Stimulated activated naive CD8-positive, alpha-beta T cell treated with anti-CD3 and anti-CD28 coated beads, Interleukin-15, Interleukin-2, amounts not matched to agents 100 ng/mL and 50 ng/mL, for 24 hours (primary cell): Measurements from ENCODE around the gene HBP1.
"Not testable (repeated sequence)": the region's sequence is repeated elsewhere in the genome, so short reads cannot be mapped to it uniquely, and the experiment has no call there.

Experiments
- H3K27ac Mint-ChIP-seq: one replicate; pipeline ENCODE4 v1.8.0; 2021; ENCODE audit warnings: mild to moderate bottlenecking, mixed read lengths
- H3K27me3 Mint-ChIP-seq: one replicate; pipeline ENCODE4 v1.8.0; 2021; ENCODE audit warnings: mixed read lengths
- H3K36me3 Mint-ChIP-seq: one replicate; pipeline ENCODE4 v1.8.0; 2021; ENCODE audit warnings: low read depth, mixed read lengths
- H3K4me1 Mint-ChIP-seq: one replicate; pipeline ENCODE4 v1.8.0; 2021; ENCODE audit warnings: low read depth, mixed read lengths
- H3K4me3 Mint-ChIP-seq: one replicate; pipeline ENCODE4 v1.8.0; 2021; ENCODE audit warnings: mild to moderate bottlenecking, mixed read lengths
- H3K9me3 Mint-ChIP-seq: one replicate; pipeline ENCODE4 v1.8.0; 2021; ENCODE audit warnings: mixed read lengths

The HBP1 gene

GRCh38 chr7:107147464-107148393 is 21.1 kb upstream of the HBP1 start:
- Mint-ChIP-seq H3K9me3 (no peaks in the 10 kb centered on the region), H3K27me3 (no peaks in the 10 kb centered on the region), H3K36me3 (no peaks in the 10 kb centered on the region), H3K4me3 (no peak overlapping the region), H3K27ac (no peak overlapping the region), H3K4me1 (peaks cover 8% of the 10 kb centered on the region)

GRCh38 chr7:107148721-107149120 is 20.1 kb upstream of the HBP1 start:
- Mint-ChIP-seq H3K4me1 (peaks cover 8% of the 10 kb centered on the region), H3K36me3 (no peaks in the 10 kb centered on the region), H3K27me3 (no peaks in the 10 kb centered on the region), H3K4me3 (no peak overlapping the region), H3K9me3 (no peaks in the 10 kb centered on the region), H3K27ac (no peak overlapping the region)

- H3K27me3 Mint-ChIP-seq: no peaks in the 10 kb centered on the region
- no peak overlapping the region for H3K27ac Mint-ChIP-seq
- H3K4me1 Mint-ChIP-seq: peaks cover 8% of the 10 kb centered on the region
- no peaks in the 10 kb centered on the region for H3K9me3 Mint-ChIP-seq
- H3K36me3 Mint-ChIP-seq: no peaks in the 10 kb centered on the region
- no peak overlapping the region for H3K4me3 Mint-ChIP-seq
Measured at GRCh38 chr7:107149863-107150262, 18.9 kb upstream of the HBP1 start.

DNA sequence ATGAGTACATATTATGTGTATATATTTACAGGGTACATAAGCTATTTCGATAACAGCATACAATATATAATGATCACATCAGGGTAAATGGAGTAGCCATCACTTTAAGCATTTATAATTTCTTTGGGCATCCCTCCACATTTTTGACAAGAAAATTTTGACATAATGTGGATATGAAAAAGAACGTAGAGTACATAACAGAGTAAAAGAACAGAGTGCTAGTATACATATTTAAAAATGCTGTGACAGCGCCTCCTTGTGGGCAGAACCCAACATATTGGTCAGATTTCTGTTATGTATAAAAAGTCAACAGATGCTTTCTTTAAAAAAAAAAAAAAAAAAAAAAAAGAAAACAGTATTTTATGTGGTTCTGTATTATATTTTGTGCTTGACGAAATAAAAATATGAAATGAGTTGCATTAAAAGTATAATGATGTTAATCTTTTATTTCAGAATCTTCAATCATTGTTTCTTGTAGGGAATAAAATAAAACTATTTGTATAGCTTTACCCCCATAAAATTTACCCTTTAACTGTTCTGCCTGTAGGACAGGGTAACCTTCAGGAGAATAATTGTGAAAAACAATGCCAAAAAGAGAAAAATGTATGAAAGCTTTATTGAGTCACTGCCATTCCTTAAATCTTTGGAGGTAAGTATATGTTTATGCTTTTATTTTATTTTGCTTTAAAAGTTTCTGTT is 18.3 kb upstream of the HBP1 start:
- H3K27me3 Mint-ChIP-seq: no peaks in the 10 kb centered on the region
- H3K4me3 Mint-ChIP-seq: no peak overlapping the region
- no peaks in the 10 kb centered on the region for H3K9me3 Mint-ChIP-seq
- H3K27ac Mint-ChIP-seq: no peak overlapping the region
- H3K36me3 Mint-ChIP-seq: no peaks in the 10 kb centered on the region
- peaks cover 8% of the 10 kb centered on the region for H3K4me1 Mint-ChIP-seq

- no peak overlapping the region for H3K27ac Mint-ChIP-seq
- no peak overlapping the region for H3K4me3 Mint-ChIP-seq
- no peaks in the 10 kb centered on the region for H3K36me3 Mint-ChIP-seq
- H3K4me1 Mint-ChIP-seq: peaks cover 8% of the 10 kb centered on the region
- H3K27me3 Mint-ChIP-seq: no peaks in the 10 kb centered on the region
- no peaks in the 10 kb centered on the region for H3K9me3 Mint-ChIP-seq
Measured at GRCh38 chr7:107151538-107151937, 17.3 kb upstream of the HBP1 start.

- no peak overlapping the region for H3K4me3 Mint-ChIP-seq
- H3K9me3 Mint-ChIP-seq: no peaks in the 10 kb centered on the region
- H3K4me1 Mint-ChIP-seq: peaks cover 8% of the 10 kb centered on the region
- H3K27ac Mint-ChIP-seq: no peak overlapping the region
- no peaks in the 10 kb centered on the region for H3K27me3 Mint-ChIP-seq
- H3K36me3 Mint-ChIP-seq: no peaks in the 10 kb centered on the region
Measured at GRCh38 chr7:107152011-107152410, 16.8 kb upstream of the HBP1 start.

GRCh38 chr7:107154826-107155225 is 14.0 kb upstream of the HBP1 start:
- Mint-ChIP-seq H3K4me3 (no peak overlapping the region), H3K36me3 (no peaks in the 10 kb centered on the region), H3K4me1 (no peaks in the 10 kb centered on the region), H3K27me3 (no peaks in the 10 kb centered on the region), H3K9me3 (no peaks in the 10 kb centered on the region), H3K27ac (no peak overlapping the region)

DNA sequence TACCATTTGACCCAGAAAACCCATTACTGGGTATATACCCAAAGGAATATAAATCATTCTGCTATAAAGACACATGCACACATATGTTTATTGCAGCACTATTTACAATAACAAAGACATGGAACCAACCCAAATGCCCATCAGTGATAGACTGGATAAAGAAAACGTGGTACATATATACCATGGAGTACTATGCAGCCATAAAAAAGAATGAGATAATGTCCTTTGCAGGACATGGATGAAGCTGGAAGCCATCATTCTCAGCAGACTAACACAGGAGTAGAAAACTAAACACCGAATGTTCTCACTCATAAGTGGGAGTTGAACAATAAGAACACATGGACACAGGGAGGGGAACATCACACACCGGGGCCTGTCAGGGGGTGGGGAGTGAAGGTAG is 13.1 kb upstream of the HBP1 start:
- H3K27me3 Mint-ChIP-seq, H3K9me3 Mint-ChIP-seq, H3K36me3 Mint-ChIP-seq, H3K4me1 Mint-ChIP-seq, H3K27ac Mint-ChIP-seq, H3K4me3 Mint-ChIP-seq: not testable (repeated sequence)

DNA sequence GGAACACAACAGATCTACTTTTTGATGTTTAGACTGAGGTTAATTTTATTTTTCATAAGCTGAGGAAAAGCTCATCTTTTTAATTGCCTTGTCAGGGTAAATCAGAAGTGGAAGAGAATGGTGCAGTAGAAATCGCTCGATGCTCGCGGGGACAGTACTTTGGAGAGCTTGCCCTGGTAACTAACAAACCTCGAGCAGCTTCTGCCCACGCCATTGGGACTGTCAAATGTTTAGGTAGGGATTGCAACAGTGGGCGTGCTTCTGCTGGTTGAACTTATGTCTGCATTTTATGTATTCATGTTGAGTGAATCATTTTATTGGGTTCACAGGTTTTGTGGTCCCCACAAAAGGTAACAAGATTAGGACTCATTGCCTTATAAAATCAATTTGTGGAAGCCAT is 11.7 kb upstream of the HBP1 start:
- H3K27me3 Mint-ChIP-seq: no peaks in the 10 kb centered on the region
- no peaks in the 10 kb centered on the region for H3K36me3 Mint-ChIP-seq
- H3K4me3 Mint-ChIP-seq: no peak overlapping the region
- H3K27ac Mint-ChIP-seq: no peak overlapping the region
- H3K4me1 Mint-ChIP-seq: no peaks in the 10 kb centered on the region
- no peaks in the 10 kb centered on the region for H3K9me3 Mint-ChIP-seq

DNA sequence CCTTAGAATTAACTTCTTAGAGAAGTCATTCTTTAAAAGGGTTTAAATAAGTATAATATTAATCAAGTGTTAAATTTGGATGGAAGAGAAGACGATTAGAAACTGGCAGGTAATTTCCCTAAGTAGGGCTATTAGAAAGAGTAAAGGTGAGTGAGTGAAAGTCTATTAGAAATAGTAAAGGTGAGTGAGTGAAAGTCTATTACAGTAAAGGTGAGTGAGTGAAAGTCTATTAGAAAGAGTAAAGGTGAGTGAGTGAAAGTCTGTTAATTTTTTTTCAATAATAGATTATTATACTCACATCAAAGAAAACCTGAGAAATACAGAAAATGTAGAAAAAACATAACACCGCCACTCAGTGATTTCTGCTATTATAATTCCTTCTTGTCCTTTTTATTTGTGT is 10.8 kb upstream of the HBP1 start:
- Mint-ChIP-seq H3K4me3 (no peak overlapping the region), H3K36me3 (no peaks in the 10 kb centered on the region), H3K9me3 (no peaks in the 10 kb centered on the region), H3K27me3 (no peaks in the 10 kb centered on the region), H3K27ac (no peak overlapping the region), H3K4me1 (no peaks in the 10 kb centered on the region)

DNA sequence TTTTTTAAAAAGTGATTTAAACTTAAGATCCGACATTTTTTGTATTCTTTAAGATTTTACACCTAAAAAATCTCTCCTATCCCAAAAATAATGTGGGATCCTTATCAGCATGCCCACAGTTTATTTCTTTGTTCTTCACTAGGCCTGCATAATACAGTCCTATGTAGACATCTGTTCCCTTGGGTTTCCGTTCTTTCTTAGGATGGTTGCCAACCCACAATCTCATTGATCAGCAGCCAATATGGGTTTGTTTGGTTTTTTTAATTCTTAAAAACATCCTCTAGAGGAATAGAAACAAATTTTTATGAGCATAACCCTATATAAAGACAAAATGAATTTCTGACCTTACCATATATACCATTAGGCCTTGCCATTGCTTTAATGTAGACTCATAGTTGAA is 8.4 kb upstream of the HBP1 start:
- Mint-ChIP-seq H3K4me1 (no peaks in the 10 kb centered on the region), H3K9me3 (no peaks in the 10 kb centered on the region), H3K27ac (no peak overlapping the region), H3K36me3 (no peaks in the 10 kb centered on the region), H3K27me3 (peaks cover 3% of the 10 kb centered on the region), H3K4me3 (no peak overlapping the region)

- Mint-ChIP-seq H3K27me3 (peaks cover 3% of the 10 kb centered on the region), H3K27ac (no peak overlapping the region), H3K36me3 (no peaks in the 10 kb centered on the region), H3K4me3 (no peak overlapping the region), H3K4me1 (peaks cover 3% of the 10 kb centered on the region), H3K9me3 (no peaks in the 10 kb centered on the region)
Measured at GRCh38 chr7:107161415-107161814, 7.4 kb upstream of the HBP1 start.

- Mint-ChIP-seq H3K27me3 (peaks cover 3% of the 10 kb centered on the region), H3K4me3 (no peak overlapping the region), H3K9me3 (no peaks in the 10 kb centered on the region), H3K27ac (no peak overlapping the region), H3K36me3 (no peaks in the 10 kb centered on the region), H3K4me1 (peaks cover 14% of the 10 kb centered on the region)
Measured at GRCh38 chr7:107162475-107162874, 6.3 kb upstream of the HBP1 start.

DNA sequence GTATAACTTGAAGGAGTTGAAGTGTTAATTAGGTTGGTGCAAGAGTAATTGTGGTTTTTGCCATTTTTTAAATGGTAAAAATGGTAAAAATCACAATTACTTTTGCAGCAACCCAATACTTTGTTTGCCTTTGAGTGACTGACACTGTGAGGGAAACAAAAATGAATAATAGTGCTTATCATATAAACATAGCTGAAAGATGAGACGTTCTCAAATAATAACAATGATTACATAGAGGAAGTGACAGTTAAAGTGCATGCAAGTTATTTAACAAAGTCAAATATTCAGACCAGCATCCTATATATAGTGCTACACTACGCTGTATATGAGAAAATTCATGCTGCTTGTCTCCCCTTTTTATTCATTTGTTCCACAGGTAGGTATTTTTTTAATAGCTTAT is 4.7 kb upstream of the HBP1 start:
- Mint-ChIP-seq H3K9me3 (no peaks in the 10 kb centered on the region), H3K4me1 (peaks cover 23% of the 10 kb centered on the region), H3K27ac (no peak overlapping the region), H3K36me3 (no peaks in the 10 kb centered on the region), H3K27me3 (peaks cover 3% of the 10 kb centered on the region), H3K4me3 (no peak overlapping the region)

DNA sequence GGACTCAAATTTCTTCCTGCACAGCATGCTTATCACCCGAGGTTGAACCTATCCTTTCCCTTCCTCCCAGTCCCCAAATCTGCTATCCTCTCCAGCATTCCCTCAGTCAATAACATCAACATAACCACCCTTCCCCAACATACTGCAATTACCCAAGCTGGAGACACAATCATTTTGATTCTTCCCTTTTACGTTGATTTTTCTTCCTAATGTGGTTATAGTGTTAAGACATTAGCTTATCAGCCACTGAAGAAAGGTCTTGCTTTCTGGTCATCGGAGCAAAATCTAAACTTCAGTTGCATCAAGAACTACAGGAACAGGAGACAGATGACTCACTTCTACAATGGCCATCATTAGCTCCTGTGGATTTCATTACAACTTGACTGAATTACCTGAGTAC is 3.5 kb upstream of the HBP1 start:
- H3K4me3 Mint-ChIP-seq: no peak overlapping the region
- H3K27me3 Mint-ChIP-seq: peaks cover 3% of the 10 kb centered on the region
- no peaks in the 10 kb centered on the region for H3K36me3 Mint-ChIP-seq
- H3K9me3 Mint-ChIP-seq: no peaks in the 10 kb centered on the region
- H3K27ac Mint-ChIP-seq: no peak overlapping the region
- peaks cover 23% of the 10 kb centered on the region for H3K4me1 Mint-ChIP-seq
